ENCODE data around the gene ANTXR2.

GRCh38 chr4:80036949-80037685, 35.9 kb downstream of the ANTXR2 start:
- TF ChIP-seq EP300 (IDR thresholded peaks at IDR 0.05; ENCODE audit: borderline replicate concordance) (no peak), FOXM1 (IDR thresholded peaks at IDR 0.05; ENCODE audit: borderline replicate concordance, low read depth) (no peak)

Measured in Ishikawa (cell line).